HL-60 (cell line): ENCODE measurements around the gene AVEN.

ENCODE experiments used
- CTCF ChIP-seq: IDR thresholded peaks from one replicate; pipeline ENCODE4 v1.5.1; 2011; ENCODE audit warnings: low read length, control low read depth, inconsistent platforms; ENCODE audit not compliant: insufficient read depth
- GABPA ChIP-seq: IDR thresholded peaks from 2 replicates; pipeline ENCODE4 v1.6.1; 2012; ENCODE audit warnings: low read depth
- POLR2AphosphoS5 ChIP-seq: IDR thresholded peaks from 2 replicates; pipeline ENCODE4 v1.6.1; 2012; ENCODE audit warnings: low read depth
- REST ChIP-seq: IDR thresholded peaks from 2 replicates; pipeline ENCODE4 v1.6.1; 2012; ENCODE audit warnings: low read depth; ENCODE audit not compliant: insufficient replicate concordance

- TF ChIP-seq CTCF (no peak), GABPA (no peak), POLR2AphosphoS5 (no peak), REST (no peak)
These were observed 178.2 kb downstream of the AVEN start for GRCh38 chr15:33860754-33861153.
